OCI-LY3 (cell line): Measurements from ENCODE around the gene MYPN.

ENCODE experiments used
- H2AFZ ChIP-seq: fragments of 200-600, 300-600 bp; shearing (Covaris generic); 2 replicates; pipeline ENCODE4 v1.6.0; 2014; ENCODE audit warnings: antibody characterized with exemption, low read depth, low read length
- H3K27ac ChIP-seq: fragments of 200-600, 300-600 bp; sonication (generic); 2 replicates; pipeline ENCODE4 v1.5.1; 2014; ENCODE audit warnings: mild to moderate bottlenecking, low read length, moderate library complexity, mixed read lengths
- H3K27me3 ChIP-seq: fragments of 200-600, 300-600 bp; sonication (generic); 2 replicates; pipeline ENCODE4 v1.6.1; 2014; ENCODE audit warnings: low read depth, low read length, mixed read lengths
- H3K36me3 ChIP-seq: fragments of 200-600, 300-600 bp; sonication (generic); replicated peaks from 2 replicates; pipeline ENCODE3; 2014; ENCODE audit warnings: low read depth, low read length, mixed read lengths
- H3K4me1 ChIP-seq: fragments of 300-600, 200-600 bp; sonication (generic); 2 replicates; pipeline ENCODE4 v1.6.1; 2014; ENCODE audit warnings: low read length, mixed read lengths
- H3K4me2 ChIP-seq: fragments of 200-600, 300-600 bp; sonication (generic); 2 replicates; pipeline ENCODE4 v1.6.1; 2014; ENCODE audit warnings: low read length, mixed read lengths
- H3K4me3 ChIP-seq: fragments of 300-600, 200-600 bp; sonication (generic); 2 replicates; pipeline ENCODE4 v1.5.1; 2014; ENCODE audit warnings: antibody characterized with exemption, mild to moderate bottlenecking, low read length, moderate library complexity
- H3K79me2 ChIP-seq: fragments of 300-600, 200-600 bp; shearing (Covaris generic); 2 replicates; pipeline ENCODE4 v1.6.1; 2014; ENCODE audit warnings: mild to moderate bottlenecking, low read length, mixed read lengths
- H3K9ac ChIP-seq: fragments of 300-600, 200-600 bp; shearing (Covaris generic); 2 replicates; pipeline ENCODE4 v1.6.0; 2014; ENCODE audit warnings: mild to moderate bottlenecking, low read length, moderate library complexity
- H3K9me3 ChIP-seq: fragments of 200-600, 300-600 bp; shearing (Covaris generic); 2 replicates; pipeline ENCODE4 v1.6.1; 2014; ENCODE audit warnings: low read length, mixed read lengths; ENCODE audit not compliant: insufficient read depth
- H4K20me1 ChIP-seq: fragments of 200-600, 300-600 bp; sonication (generic); 2 replicates; pipeline ENCODE4 v1.6.1; 2016; ENCODE audit warnings: low read length, mixed read lengths; ENCODE audit not compliant: insufficient read depth
- CTCF ChIP-seq: fragments of 200-600, 300-600 bp; sonication (generic); IDR thresholded peaks from 2 replicates; pipeline ENCODE4 v1.5.1; 2014; ENCODE audit warnings: antibody characterized with exemption, low read length, low read depth
- EZH2phosphoT487 ChIP-seq: fragments of 200-600 bp; shearing (Covaris generic); IDR thresholded peaks from 2 replicates; pipeline ENCODE4 v1.6.1; 2018; ENCODE audit warnings: antibody characterized with exemption, mixed run types, low read depth

Gene MYPN

DNA sequence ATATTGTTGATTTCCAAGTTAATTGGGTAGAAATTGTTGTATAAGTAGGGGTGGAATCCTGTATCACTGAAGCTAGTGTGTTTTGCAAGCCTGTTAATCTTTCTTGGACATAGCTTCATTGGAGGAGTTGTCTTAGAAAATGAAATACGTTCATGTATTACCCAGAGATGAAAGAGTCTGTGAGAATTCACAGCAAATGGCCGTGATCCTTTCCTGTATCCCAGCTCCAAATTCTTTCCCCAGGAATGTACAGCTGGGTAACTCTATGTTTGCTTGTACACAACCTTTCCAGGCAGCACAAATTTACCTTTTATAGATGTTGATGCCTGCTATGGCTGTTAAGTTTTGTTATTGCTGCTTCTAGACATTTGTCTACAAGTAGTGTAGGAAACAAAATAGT, 18.7 kb downstream of the MYPN start:
- Histone ChIP-seq H3K4me2 (no peak overlapping the region), H4K20me1 (no peaks in the 10 kb centered on the region), H3K9ac (no peak overlapping the region), H3K79me2 (no peaks in the 10 kb centered on the region), H3K36me3 (no peaks in the 10 kb centered on the region), H2AFZ (no peak overlapping the region), H3K27me3 (no peaks in the 10 kb centered on the region), H3K4me3 (no peak overlapping the region), H3K27ac (no peak overlapping the region), H3K9me3 (no peaks in the 10 kb centered on the region), H3K4me1 (no peaks in the 10 kb centered on the region)
- TF ChIP-seq EZH2phosphoT487 (no peak), CTCF (no peak)

- no peak overlapping the region for H3K4me2 ChIP-seq
- no peak overlapping the region for H3K9ac ChIP-seq
- H3K27me3 ChIP-seq, result no peaks in the 10 kb centered on the region
- H4K20me1 ChIP-seq, result no peaks in the 10 kb centered on the region
- no peaks in the 10 kb centered on the region for H3K36me3 ChIP-seq
- H3K79me2 ChIP-seq, result no peaks in the 10 kb centered on the region
- TF ChIP-seq CTCF (no peak), EZH2phosphoT487 (no peak)
- no peaks in the 10 kb centered on the region for H3K9me3 ChIP-seq
- no peaks in the 10 kb centered on the region for H3K4me1 ChIP-seq
- no peak overlapping the region for H3K4me3 ChIP-seq
- no peak overlapping the region for H3K27ac ChIP-seq
- H2AFZ ChIP-seq, result no peak overlapping the region
Measured at GRCh38 chr10:68132391-68132790, 23.1 kb downstream of the MYPN start.

DNA sequence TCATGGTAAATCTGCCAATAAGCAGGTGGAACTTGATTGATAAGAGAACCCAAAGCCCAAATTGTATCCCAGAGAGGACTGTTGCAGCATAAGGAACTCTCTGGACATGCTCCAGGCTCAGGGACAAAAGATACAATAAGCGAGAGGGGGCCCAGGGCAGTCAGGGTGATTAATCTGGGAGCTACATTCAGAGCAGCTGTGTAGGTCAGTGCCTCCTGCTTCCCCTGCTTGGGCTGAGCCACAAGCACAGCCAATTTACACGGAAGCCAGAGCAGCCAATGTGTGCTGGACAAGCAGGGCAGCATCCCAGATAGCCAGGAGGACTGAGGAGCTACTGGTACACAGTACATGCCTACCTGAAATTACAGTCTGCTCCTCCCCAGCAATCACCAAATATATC, 24.2 kb downstream of the MYPN start:
- no peak overlapping the region for H3K4me3 ChIP-seq
- H2AFZ ChIP-seq, result no peak overlapping the region

GRCh38 chr10:68135362-68135761, 26.1 kb downstream of the MYPN start:
- H3K27me3 ChIP-seq, result no peaks in the 10 kb centered on the region
- no peaks in the 10 kb centered on the region for H3K79me2 ChIP-seq
- H3K4me3 ChIP-seq, result no peak overlapping the region
- no peaks in the 10 kb centered on the region for H3K9me3 ChIP-seq
- H4K20me1 ChIP-seq, result no peaks in the 10 kb centered on the region
- no peaks in the 10 kb centered on the region for H3K4me1 ChIP-seq
- H3K27ac ChIP-seq, result no peak overlapping the region
- no peak overlapping the region for H3K4me2 ChIP-seq
- no peak overlapping the region for H3K9ac ChIP-seq
- no peaks in the 10 kb centered on the region for H3K36me3 ChIP-seq
- TF ChIP-seq CTCF, result no peak
- no peak for TF ChIP-seq EZH2phosphoT487
- no peak overlapping the region for H2AFZ ChIP-seq

More for the DNA sequence above, 24.2 kb downstream of the MYPN start:
- H3K36me3 ChIP-seq, result no peaks in the 10 kb centered on the region
- no peaks in the 10 kb centered on the region for H3K79me2 ChIP-seq
- TF ChIP-seq EZH2phosphoT487, result no peak
- no peak for TF ChIP-seq CTCF
- no peaks in the 10 kb centered on the region for H3K27me3 ChIP-seq
- H3K4me2 ChIP-seq, result no peak overlapping the region
- H3K4me1 ChIP-seq, result no peaks in the 10 kb centered on the region
- H3K9me3 ChIP-seq, result no peaks in the 10 kb centered on the region
- H3K9ac ChIP-seq, result no peak overlapping the region
- H4K20me1 ChIP-seq, result no peaks in the 10 kb centered on the region
- H3K27ac ChIP-seq, result no peak overlapping the region
